ENCODE measurements around the gene ANKRD31. TPM values are rescaled to one million over a fixed set of nuclear protein-coding genes. Genes with fewer than 3 reads are reported as not detected.

Gene ANKRD31
- total RNA-seq, 4 donors from 2014 or later = 0.16 TPM; not detected in 3

DNA sequence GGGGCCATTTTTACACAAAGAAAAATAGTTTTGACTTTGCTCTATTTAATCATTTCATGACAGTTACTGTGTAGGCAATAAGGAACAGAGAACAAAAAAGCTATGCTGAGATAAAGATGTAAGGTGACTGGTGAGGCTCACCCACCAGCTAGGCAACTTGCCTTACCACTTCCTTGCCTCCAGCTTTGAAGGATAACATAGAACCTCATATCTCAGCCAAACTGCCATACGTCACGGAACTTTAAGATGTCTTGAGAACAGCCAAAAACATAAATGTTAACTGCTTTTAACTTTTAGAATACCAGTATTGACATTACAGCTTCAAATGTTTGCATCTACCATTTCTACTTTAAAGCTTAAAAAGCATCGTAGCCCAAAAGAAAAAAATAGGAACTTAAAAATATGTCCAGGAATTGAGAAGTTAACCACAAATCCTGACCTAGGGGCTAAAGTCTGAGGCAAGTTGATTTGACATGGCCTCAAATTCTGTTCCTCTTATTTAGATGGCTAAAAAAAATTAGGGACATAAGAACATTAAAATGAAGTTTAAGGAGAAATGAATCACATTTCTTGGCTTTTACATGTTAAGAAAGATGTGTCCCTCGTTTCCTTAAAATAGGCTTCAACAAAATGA lies 176.6 kb downstream of the ANKRD31 start:
- Histone ChIP-seq H3K9me3 (no peaks in the 10 kb centered on the region), H3K27ac (no peak overlapping the region), H3K4me1 (no peaks in the 10 kb centered on the region), H3K36me3 (no peaks in the 10 kb centered on the region), H3K4me3 (no peak overlapping the region), H3K27me3 (no peaks in the 10 kb centered on the region)
- intact Hi-C loops (cut with DNase I; ENCODE audit: low total_unique reads) = loop anchor here (10.0 kb wide), 1 partner anchor 615 kb away; no protein-coding TSS in a partner anchor
- DNase-seq = no peak
- WGBS, 2 donors (ENCODE audit: low coverage in 1 of 2) = 60 to 66% methylated on average over 4 of the region's 4 CpGs
- in situ Hi-C loops (cut with MboI; ENCODE audit: low pct_ligation_motif_present in 1 of 4, low pct_unique_long_range_greater_than_20kb in 1 of 4, low sequenced_read_pairs in 3 of 4) = no loop called here
- no peak for TF ChIP-seq POLR2AphosphoS5 (IDR thresholded peaks at IDR 0.05)
- TF ChIP-seq, protein P1, sequence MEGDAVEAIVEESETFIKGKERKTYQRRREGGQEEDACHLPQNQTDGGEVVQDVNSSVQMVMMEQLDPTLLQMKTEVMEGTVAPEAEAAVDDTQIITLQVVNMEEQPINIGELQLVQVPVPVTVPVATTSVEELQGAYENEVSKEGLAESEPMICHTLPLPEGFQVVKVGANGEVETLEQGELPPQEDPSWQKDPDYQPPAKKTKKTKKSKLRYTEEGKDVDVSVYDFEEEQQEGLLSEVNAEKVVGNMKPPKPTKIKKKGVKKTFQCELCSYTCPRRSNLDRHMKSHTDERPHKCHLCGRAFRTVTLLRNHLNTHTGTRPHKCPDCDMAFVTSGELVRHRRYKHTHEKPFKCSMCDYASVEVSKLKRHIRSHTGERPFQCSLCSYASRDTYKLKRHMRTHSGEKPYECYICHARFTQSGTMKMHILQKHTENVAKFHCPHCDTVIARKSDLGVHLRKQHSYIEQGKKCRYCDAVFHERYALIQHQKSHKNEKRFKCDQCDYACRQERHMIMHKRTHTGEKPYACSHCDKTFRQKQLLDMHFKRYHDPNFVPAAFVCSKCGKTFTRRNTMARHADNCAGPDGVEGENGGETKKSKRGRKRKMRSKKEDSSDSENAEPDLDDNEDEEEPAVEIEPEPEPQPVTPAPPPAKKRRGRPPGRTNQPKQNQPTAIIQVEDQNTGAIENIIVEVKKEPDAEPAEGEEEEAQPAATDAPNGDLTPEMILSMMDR (IDR thresholded peaks at IDR 0.05) = no peak

- 78 to 87% methylated on average over 3 of the region's 3 CpGs for WGBS, 2 donors (ENCODE audit: low coverage in 1 of 2)
- in situ Hi-C loops (cut with MboI; ENCODE audit: low pct_ligation_motif_present in 1 of 4, low pct_unique_long_range_greater_than_20kb in 1 of 4, low sequenced_read_pairs in 3 of 4) = no loop called here
Observed at GRCh38 chr5:75058986-75059535, 177.6 kb downstream of the ANKRD31 start.

GRCh38 chr5:75057561-75057960 lies 179.1 kb downstream of the ANKRD31 start:
- WGBS, 2 donors (ENCODE audit: low coverage in 1 of 2) = 49 to 53% methylated on average over 2 of the region's 2 CpGs
- intact Hi-C loops (cut with DNase I; ENCODE audit: low total_unique reads) = loop anchor here (10.0 kb wide), 1 partner anchor 617 kb away; no protein-coding TSS in a partner anchor
- Histone ChIP-seq H3K27ac (no peak overlapping the region), H3K27me3 (no peaks in the 10 kb centered on the region), H3K4me1 (peaks cover 0 to 10% (median 7%) of the 10 kb centered on the region in 4 donors), H3K36me3 (no peaks in the 10 kb centered on the region), H3K9me3 (no peaks in the 10 kb centered on the region), H3K4me3 (no peak overlapping the region)
- no peak for DNase-seq
- TF ChIP-seq POLR2AphosphoS5 (IDR thresholded peaks at IDR 0.05) = no peak
- TF ChIP-seq, protein P1 (IDR thresholded peaks at IDR 0.05) = no peak
- TF ChIP-seq POLR2A (IDR thresholded peaks at IDR 0.05) = no peak
- TF ChIP-seq EP300 (IDR thresholded peaks at IDR 0.05; ENCODE audit: low read depth) = no peak
- in situ Hi-C loops (cut with MboI; ENCODE audit: low pct_ligation_motif_present in 1 of 4, low pct_unique_long_range_greater_than_20kb in 1 of 4, low sequenced_read_pairs in 3 of 4) = no loop called here

More at GRCh38 chr5:75058986-75059535, 177.6 kb downstream of the ANKRD31 start:
- no peaks in the 10 kb centered on the region for H3K36me3 ChIP-seq
- no peak for TF ChIP-seq POLR2AphosphoS5 (IDR thresholded peaks at IDR 0.05)
- TF ChIP-seq, protein P1 (IDR thresholded peaks at IDR 0.05) = no peak
- no peak for TF ChIP-seq EP300 (IDR thresholded peaks at IDR 0.05; ENCODE audit: low read depth)
- TF ChIP-seq POLR2A (IDR thresholded peaks at IDR 0.05) = no peak
- H3K4me1 ChIP-seq = peaks cover 0 to 7% (median 6%) of the 10 kb centered on the region in 4 donors
- intact Hi-C loops (cut with DNase I; ENCODE audit: low total_unique reads) = loop anchor here (10.0 kb wide), 1 partner anchor 616 kb away; no protein-coding TSS in a partner anchor
- no peaks in the 10 kb centered on the region for H3K9me3 ChIP-seq
- no peaks in the 10 kb centered on the region for H3K27me3 ChIP-seq
- no peak overlapping the region for H3K4me3 ChIP-seq
- no peak for DNase-seq
- H3K27ac ChIP-seq = no peak overlapping the region

DNA sequence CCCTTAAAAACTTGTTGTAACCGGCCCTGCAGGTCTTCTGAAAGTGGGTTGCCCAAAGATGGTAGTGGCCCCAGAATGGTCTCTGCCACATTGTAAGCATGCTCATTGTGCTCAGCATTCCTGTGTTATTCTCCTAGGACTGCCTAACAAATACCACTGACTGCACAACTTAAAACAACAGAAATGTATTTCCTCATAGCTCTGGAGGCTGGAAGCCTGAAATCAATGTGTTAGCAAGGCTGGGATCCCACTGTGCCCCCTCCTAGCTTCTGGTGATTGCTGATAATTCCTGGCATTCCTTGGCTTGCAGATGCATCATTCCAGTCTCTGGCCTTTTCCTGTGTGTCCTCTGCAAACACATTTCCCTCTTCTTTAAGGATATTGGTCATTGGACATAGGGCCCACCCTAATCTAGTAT lies 180.9 kb downstream of the ANKRD31 start:
- Histone ChIP-seq H3K4me1 (peaks cover 11 to 28% (median 22%) of the 10 kb centered on the region in 4 donors), H3K36me3 (no peaks in the 10 kb centered on the region), H3K27ac (no peak overlapping the region), H3K9me3 (no peaks in the 10 kb centered on the region), H3K27me3 (no peaks in the 10 kb centered on the region), H3K4me3 (no peak overlapping the region)
- DNase-seq = no peak
- in situ Hi-C loops (cut with MboI; ENCODE audit: low pct_ligation_motif_present in 1 of 4, low pct_unique_long_range_greater_than_20kb in 1 of 4, low sequenced_read_pairs in 3 of 4) = no loop called here
- 95% methylated on average over 1 of the region's 1 CpG; no CpG with 5 or more reads in 1 of the 2 donors for WGBS, 2 donors (ENCODE audit: low coverage in 1 of 2)
- intact Hi-C loops (cut with DNase I; ENCODE audit: low total_unique reads) = loop anchor here (10.0 kb wide), 1 partner anchor 619 kb away; no protein-coding TSS in a partner anchor
- TF ChIP-seq POLR2A (IDR thresholded peaks at IDR 0.05) (no peak), POLR2AphosphoS5 (IDR thresholded peaks at IDR 0.05) (no peak)
